H54 (cell line): ENCODE data around the gene PLXDC2.

Source experiments
- DNase-seq: peaks from one replicate; pipeline ENCODE4 v3.0.0; 2011; ENCODE audit warnings: low spot score, mixed read lengths; ENCODE audit not compliant: insufficient read length
- FAIRE-seq: peaks from 3 replicates; lab custom pipeline; 2011; peaks lifted over from hg19 to GRCh38; lab: Jason Lieb, UNC
- POLR2A ChIP-seq: IDR thresholded peaks from 2 replicates; pipeline ENCODE4 v1.6.1; 2011; ENCODE audit warnings: low read depth, mild to moderate bottlenecking, low read length

The PLXDC2 gene

GRCh38 chr10:19936289-19936688 lies 120.1 kb downstream of the PLXDC2 start:
- no peak for TF ChIP-seq POLR2A
- FAIRE-seq, result no peak

GRCh38 chr10:19937989-19938388 lies 121.8 kb downstream of the PLXDC2 start:
- DNase-seq, result no peak
- no peak for FAIRE-seq
- TF ChIP-seq POLR2A, result no peak

More at GRCh38 chr10:19936289-19936688, 120.1 kb downstream of the PLXDC2 start:
- no peak for DNase-seq

- FAIRE-seq (no peak), DNase-seq (no peak)
- no peak for TF ChIP-seq POLR2A
These were observed 125.1 kb downstream of the PLXDC2 start for GRCh38 chr10:19941206-19941880.

GRCh38 chr10:19944911-19945663 lies 128.9 kb downstream of the PLXDC2 start:
- no peak for TF ChIP-seq POLR2A
- no peak for FAIRE-seq
- no peak for DNase-seq

- TF ChIP-seq POLR2A, result no peak
- DNase-seq, result no peak
- no peak for FAIRE-seq
These were observed 130.0 kb downstream of the PLXDC2 start for GRCh38 chr10:19946245-19946644.

GRCh38 chr10:19946791-19947190 lies 130.6 kb downstream of the PLXDC2 start:
- no peak for FAIRE-seq
- TF ChIP-seq POLR2A, result no peak
- DNase-seq, result no peak

GRCh38 chr10:19947215-19947614 lies 131.0 kb downstream of the PLXDC2 start:
- DNase-seq (no peak), FAIRE-seq (no peak)
- no peak for TF ChIP-seq POLR2A

GRCh38 chr10:19947656-19948055 lies 131.4 kb downstream of the PLXDC2 start:
- FAIRE-seq, result no peak
- no peak for DNase-seq
- TF ChIP-seq POLR2A, result no peak

GRCh38 chr10:19952224-19953010 lies 136.2 kb downstream of the PLXDC2 start:
- TF ChIP-seq POLR2A, result no peak
- no peak for FAIRE-seq
- no peak for DNase-seq

- no peak for TF ChIP-seq POLR2A
- FAIRE-seq, result no peak
- no peak for DNase-seq
These were observed 138.4 kb downstream of the PLXDC2 start for GRCh38 chr10:19954601-19955000.

- FAIRE-seq, result no peak
- DNase-seq, result no peak
These were observed 140.3 kb downstream of the PLXDC2 start for GRCh38 chr10:19956516-19957032.

GRCh38 chr10:19958787-19959186 lies 142.6 kb downstream of the PLXDC2 start:
- no peak for FAIRE-seq
- DNase-seq, result no peak
- TF ChIP-seq POLR2A, result no peak

More at GRCh38 chr10:19956516-19957032, 140.3 kb downstream of the PLXDC2 start:
- TF ChIP-seq POLR2A, result no peak
